ENCODE measurements around the gene GALNT11. TPM values are rescaled to one million over a fixed set of nuclear protein-coding genes. Genes with fewer than 3 reads are reported as not detected.

The GALNT11 gene
- total and polyA plus RNA-seq, 8 donors, result 13.6 to 331 (median 26.6) TPM

GRCh38 chr7:151993977-151994676, 31.3 kb upstream of the GALNT11 start:
- H3K4me3 ChIP-seq, result no peak overlapping the region
- H3K9me3 ChIP-seq, result no peaks in the 10 kb centered on the region
- peak in 1 of 2 donors; percentile 14 for DNase-seq
- intact Hi-C loops (cut with DNase I; ENCODE audit: low total_unique reads), result no loop called here
- peaks cover 0 to 9% (median 4%) of the 10 kb centered on the region in 4 donors for H3K4me1 ChIP-seq
- 25 to 43% (median 35%) methylated on average over 14 of the region's 14 CpGs for WGBS, 5 donors
- no peak overlapping the region for H3K27ac ChIP-seq
- no peak for TF ChIP-seq EP300 (IDR thresholded peaks at IDR 0.05)
- TF ChIP-seq, protein P1, sequence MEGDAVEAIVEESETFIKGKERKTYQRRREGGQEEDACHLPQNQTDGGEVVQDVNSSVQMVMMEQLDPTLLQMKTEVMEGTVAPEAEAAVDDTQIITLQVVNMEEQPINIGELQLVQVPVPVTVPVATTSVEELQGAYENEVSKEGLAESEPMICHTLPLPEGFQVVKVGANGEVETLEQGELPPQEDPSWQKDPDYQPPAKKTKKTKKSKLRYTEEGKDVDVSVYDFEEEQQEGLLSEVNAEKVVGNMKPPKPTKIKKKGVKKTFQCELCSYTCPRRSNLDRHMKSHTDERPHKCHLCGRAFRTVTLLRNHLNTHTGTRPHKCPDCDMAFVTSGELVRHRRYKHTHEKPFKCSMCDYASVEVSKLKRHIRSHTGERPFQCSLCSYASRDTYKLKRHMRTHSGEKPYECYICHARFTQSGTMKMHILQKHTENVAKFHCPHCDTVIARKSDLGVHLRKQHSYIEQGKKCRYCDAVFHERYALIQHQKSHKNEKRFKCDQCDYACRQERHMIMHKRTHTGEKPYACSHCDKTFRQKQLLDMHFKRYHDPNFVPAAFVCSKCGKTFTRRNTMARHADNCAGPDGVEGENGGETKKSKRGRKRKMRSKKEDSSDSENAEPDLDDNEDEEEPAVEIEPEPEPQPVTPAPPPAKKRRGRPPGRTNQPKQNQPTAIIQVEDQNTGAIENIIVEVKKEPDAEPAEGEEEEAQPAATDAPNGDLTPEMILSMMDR (IDR thresholded peaks at IDR 0.05), result no peak
- no peak for TF ChIP-seq POLR2A (IDR thresholded peaks at IDR 0.05)
- TF ChIP-seq POLR2AphosphoS5 (IDR thresholded peaks at IDR 0.05), result no peak
- H3K36me3 ChIP-seq, result no peaks in the 10 kb centered on the region
- H3K27me3 ChIP-seq, result peaks cover 0 to 21% (median 0%) of the 10 kb centered on the region in 3 donors

- H3K27me3 ChIP-seq, result peaks cover 0 to 4% (median 0%) of the 10 kb centered on the region in 3 donors
- no peaks in the 10 kb centered on the region for H3K9me3 ChIP-seq
- TF ChIP-seq POLR2A (IDR thresholded peaks at IDR 0.05) (no peak), POLR2AphosphoS5 (IDR thresholded peaks at IDR 0.05) (no peak), EP300 (IDR thresholded peaks at IDR 0.05) (no peak)
- TF ChIP-seq, protein P1 (IDR thresholded peaks at IDR 0.05), result no peak
- no peaks in the 10 kb centered on the region for H3K4me1 ChIP-seq
- H3K36me3 ChIP-seq, result no peaks in the 10 kb centered on the region
- peak in 1 of 2 donors; percentile 17 for DNase-seq
- H3K4me3 ChIP-seq, result no peak overlapping the region
- 71 to 80% (median 73%) methylated on average over 6 of the region's 6 CpGs for WGBS, 5 donors
- intact Hi-C loops (cut with DNase I; ENCODE audit: low total_unique reads), result no loop called here
- H3K27ac ChIP-seq, result no peak overlapping the region
Measured at GRCh38 chr7:151999424-152000090, 25.9 kb upstream of the GALNT11 start.

DNA sequence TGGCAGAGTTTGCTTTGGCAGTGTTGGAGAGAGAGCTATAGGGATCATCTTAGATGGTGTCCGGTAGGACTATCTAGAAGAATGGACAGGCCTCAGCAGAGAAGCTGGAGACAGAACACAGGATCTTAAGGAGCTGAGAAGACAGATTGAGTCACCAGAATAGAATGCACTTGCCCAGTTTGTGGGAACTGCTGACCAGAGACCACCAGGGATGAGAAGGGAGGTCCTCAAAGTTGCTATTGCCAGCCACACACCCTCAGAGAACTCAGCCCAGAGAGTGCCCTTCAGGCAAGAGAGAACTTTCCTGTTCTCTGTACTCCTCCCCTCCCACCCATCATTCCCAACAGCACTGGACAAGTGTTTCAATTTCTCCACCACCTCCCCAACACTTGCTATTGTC, 25.3 kb upstream of the GALNT11 start:
- H3K4me3 ChIP-seq, result no peak overlapping the region
- TF ChIP-seq EP300 (IDR thresholded peaks at IDR 0.05) (no peak), POLR2A (IDR thresholded peaks at IDR 0.05) (no peak), POLR2AphosphoS5 (IDR thresholded peaks at IDR 0.05) (no peak)
- TF ChIP-seq, protein P1 (IDR thresholded peaks at IDR 0.05), result no peak
- no peak overlapping the region for H3K27ac ChIP-seq
- H3K9me3 ChIP-seq, result no peaks in the 10 kb centered on the region
- no peaks in the 10 kb centered on the region for H3K36me3 ChIP-seq
- H3K27me3 ChIP-seq, result peaks cover 0 to 4% (median 0%) of the 10 kb centered on the region in 3 donors
- no peaks in the 10 kb centered on the region for H3K4me1 ChIP-seq
- 80 to 96% (median 90%) methylated on average over 1 of the region's 1 CpG for WGBS, 5 donors
- intact Hi-C loops (cut with DNase I; ENCODE audit: low total_unique reads), result no loop called here
- no peak for DNase-seq

DNA sequence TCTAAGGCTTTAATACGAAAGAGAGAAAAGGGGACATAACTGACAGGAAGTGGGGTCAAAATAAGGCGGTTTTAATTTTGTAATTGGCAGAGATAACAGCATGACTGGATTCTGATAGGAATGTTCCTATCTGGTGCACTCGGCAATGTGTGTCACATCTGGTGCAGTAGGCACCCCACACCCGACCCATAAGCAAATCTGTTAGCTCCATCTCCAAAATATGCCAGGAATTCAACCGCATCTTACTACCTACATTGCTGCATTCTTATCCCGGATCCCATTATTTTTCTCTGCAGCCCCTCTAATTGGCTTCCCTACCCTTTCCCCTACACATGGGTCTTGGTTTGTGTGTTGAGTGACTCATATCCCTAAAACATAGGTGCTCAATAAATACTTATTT, 19.1 kb upstream of the GALNT11 start:
- DNase-seq, result no peak
- TF ChIP-seq, protein P1 (IDR thresholded peaks at IDR 0.05), result no peak
- no peak for TF ChIP-seq POLR2AphosphoS5 (IDR thresholded peaks at IDR 0.05)
- no peak for TF ChIP-seq POLR2A (IDR thresholded peaks at IDR 0.05)
- TF ChIP-seq EP300 (IDR thresholded peaks at IDR 0.05), result no peak
- Histone ChIP-seq H3K9me3 (no peaks in the 10 kb centered on the region), H3K4me3 (no peak overlapping the region), H3K27ac (no peak overlapping the region), H3K4me1 (no peaks in the 10 kb centered on the region), H3K27me3 (no peaks in the 10 kb centered on the region), H3K36me3 (no peaks in the 10 kb centered on the region)
- WGBS, 5 donors, result 67 to 76% (median 73%) methylated on average over 6 of the region's 6 CpGs
- intact Hi-C loops (cut with DNase I; ENCODE audit: low total_unique reads), result no loop called here
